LNCAP (cell line): ENCODE results near the gene PCSK5.

ENCODE experiments used
- TF ChIP-seq, protein P1 (sequence below): fragments of 450-650 bp; IDR thresholded peaks from 2 replicates; pipeline ENCODE4 v1.5.1; 2017; ENCODE audit warnings: mild to moderate bottlenecking

Gene PCSK5

GRCh38 chr9:76018761-76019160 is 128.3 kb downstream of the PCSK5 start:
- TF ChIP-seq, protein P1, sequence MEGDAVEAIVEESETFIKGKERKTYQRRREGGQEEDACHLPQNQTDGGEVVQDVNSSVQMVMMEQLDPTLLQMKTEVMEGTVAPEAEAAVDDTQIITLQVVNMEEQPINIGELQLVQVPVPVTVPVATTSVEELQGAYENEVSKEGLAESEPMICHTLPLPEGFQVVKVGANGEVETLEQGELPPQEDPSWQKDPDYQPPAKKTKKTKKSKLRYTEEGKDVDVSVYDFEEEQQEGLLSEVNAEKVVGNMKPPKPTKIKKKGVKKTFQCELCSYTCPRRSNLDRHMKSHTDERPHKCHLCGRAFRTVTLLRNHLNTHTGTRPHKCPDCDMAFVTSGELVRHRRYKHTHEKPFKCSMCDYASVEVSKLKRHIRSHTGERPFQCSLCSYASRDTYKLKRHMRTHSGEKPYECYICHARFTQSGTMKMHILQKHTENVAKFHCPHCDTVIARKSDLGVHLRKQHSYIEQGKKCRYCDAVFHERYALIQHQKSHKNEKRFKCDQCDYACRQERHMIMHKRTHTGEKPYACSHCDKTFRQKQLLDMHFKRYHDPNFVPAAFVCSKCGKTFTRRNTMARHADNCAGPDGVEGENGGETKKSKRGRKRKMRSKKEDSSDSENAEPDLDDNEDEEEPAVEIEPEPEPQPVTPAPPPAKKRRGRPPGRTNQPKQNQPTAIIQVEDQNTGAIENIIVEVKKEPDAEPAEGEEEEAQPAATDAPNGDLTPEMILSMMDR = no peak

DNA sequence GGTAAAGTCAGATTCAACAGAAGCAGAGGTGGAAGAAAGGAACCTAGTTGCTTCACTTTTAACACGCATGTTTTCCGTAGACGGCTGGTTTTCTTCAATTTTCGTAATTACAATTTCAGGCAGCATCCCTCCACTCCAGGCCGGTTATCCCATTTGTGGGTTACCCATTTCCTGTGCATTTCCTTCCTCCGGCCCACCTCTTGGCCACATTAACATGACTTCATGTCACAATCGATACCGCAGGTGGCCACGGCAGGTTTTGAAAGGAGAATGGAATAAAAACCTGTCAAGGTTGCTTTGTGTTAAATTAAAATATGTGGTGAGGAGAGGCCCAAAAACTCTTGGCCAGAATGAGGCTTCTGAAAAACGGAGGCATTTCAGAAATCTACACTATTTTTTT is 130.2 kb downstream of the PCSK5 start:
- TF ChIP-seq, protein P1 = no peak

DNA sequence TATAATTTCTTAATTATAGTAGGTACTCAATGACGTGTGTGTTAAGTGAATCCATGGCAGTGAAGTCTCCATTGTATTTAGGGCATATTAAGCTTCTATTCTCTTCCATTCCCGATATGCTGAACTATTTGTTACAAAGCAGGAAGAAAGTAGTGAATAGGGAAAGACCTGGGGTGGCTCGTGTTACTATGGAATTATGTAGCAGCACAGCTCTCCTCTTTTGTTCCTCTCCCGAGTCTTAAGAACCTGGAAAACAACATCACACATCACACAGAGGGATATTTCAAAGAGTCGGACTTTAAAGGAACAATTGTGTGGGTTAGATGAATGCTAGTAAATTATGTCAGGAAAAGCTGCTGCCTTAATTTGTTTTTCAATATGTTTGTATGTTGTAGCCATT is 131.8 kb downstream of the PCSK5 start:
- TF ChIP-seq, protein P1 = no peak

- TF ChIP-seq, protein P1 = no peak
Measured at GRCh38 chr9:76023715-76024195, 133.3 kb downstream of the PCSK5 start.

GRCh38 chr9:76025286-76025685 is 134.8 kb downstream of the PCSK5 start:
- TF ChIP-seq, protein P1 = no peak

DNA sequence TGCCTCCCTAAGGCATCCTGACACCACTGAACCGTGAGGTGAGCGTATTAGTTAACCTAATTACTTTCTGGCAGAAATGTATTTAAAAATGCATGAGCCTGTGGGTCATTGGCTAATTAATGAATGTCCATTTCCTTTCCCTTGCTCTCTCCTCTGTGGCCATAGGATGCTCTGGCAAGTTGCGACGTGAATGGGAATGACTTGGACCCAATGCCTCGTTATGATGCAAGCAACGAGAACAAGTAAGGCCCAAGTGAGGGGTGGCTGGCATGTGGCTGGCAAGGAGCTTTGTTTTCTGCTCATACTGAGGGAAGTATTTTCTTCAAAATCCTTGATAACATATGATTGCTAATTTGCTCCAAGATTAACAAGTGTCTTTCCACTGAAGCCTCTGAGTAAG is 136.3 kb downstream of the PCSK5 start:
- TF ChIP-seq, protein P1 = no peak

GRCh38 chr9:76027416-76027815 is 136.9 kb downstream of the PCSK5 start:
- TF ChIP-seq, protein P1 = no peak

GRCh38 chr9:76027861-76028260 is 137.4 kb downstream of the PCSK5 start:
- TF ChIP-seq, protein P1 = no peak
